ENCODE measurements around the gene PAX9.

PAX9 gene

DNA sequence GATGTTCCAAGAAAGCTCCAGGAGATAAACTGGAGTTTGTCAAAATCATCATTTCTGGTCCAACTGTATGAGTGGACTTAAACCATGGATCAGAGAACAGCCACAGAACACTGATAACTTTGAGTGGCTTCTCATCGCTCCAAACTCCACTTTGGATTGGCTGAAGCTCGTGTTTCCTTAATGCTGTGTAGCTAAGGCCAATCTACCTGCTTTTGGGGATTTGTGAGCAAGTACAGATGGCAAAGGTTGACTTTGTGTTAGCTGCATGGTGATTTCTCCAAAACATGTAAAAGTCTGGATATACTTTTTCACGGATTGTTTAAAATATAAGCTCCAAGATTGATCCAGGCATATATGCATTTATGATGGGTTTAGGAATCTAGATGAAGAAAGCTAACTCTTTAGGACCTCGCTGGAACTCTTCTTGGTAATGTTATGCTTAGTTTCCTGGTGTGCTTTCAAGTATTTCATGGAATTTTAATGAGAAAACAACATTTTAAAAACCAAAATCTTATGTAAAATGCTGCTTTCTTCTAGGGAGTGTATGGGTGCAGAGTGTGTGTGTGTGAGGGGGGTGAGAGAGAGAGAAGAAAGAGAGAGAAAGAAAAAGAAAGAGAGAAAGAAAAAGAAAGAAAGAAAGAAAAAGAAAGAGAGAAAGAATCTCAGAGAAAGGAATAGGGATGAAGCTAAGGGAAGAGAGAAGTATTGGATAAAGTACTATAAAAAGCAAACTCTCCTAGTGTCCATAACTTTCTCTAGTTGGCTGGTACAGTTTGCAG lies 11.6 kb upstream of the PAX9 start:
- TF ChIP-seq GATA2 (IDR thresholded peaks at IDR 0.05; ENCODE audit: low read depth, low read length) (no peak), GATA3 (IDR thresholded peaks at IDR 0.05; ENCODE audit: low read depth, low read length) (no peak)

GRCh38 chr14:36652542-36653201 lies 9.0 kb upstream of the PAX9 start:
- TF ChIP-seq GATA3 (IDR thresholded peaks at IDR 0.05; ENCODE audit: low read depth, low read length) (no peak), GATA2 (IDR thresholded peaks at IDR 0.05; ENCODE audit: low read depth, low read length) (no peak)

DNA sequence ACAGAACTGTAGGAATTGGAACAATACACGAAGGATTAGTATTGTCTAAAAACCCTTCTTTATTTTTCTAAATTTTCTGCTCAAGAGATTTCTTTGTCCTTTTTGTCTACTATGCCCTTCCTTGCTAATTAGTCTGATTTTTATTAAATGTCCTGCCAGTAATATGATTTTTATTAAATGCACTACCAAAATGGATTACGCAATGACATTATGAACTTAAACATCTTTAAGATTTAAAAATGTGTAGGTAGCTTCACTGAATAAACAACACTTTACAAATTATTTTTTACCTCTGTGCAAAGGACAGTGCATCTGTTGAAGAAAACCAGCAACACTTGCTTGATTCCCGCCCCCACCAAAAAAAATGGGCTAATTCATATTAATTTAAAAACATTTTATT lies 8.2 kb upstream of the PAX9 start:
- TF ChIP-seq GATA2 (IDR thresholded peaks at IDR 0.05; ENCODE audit: low read depth, low read length) (no peak), GATA3 (IDR thresholded peaks at IDR 0.05; ENCODE audit: low read depth, low read length) (no peak)

DNA sequence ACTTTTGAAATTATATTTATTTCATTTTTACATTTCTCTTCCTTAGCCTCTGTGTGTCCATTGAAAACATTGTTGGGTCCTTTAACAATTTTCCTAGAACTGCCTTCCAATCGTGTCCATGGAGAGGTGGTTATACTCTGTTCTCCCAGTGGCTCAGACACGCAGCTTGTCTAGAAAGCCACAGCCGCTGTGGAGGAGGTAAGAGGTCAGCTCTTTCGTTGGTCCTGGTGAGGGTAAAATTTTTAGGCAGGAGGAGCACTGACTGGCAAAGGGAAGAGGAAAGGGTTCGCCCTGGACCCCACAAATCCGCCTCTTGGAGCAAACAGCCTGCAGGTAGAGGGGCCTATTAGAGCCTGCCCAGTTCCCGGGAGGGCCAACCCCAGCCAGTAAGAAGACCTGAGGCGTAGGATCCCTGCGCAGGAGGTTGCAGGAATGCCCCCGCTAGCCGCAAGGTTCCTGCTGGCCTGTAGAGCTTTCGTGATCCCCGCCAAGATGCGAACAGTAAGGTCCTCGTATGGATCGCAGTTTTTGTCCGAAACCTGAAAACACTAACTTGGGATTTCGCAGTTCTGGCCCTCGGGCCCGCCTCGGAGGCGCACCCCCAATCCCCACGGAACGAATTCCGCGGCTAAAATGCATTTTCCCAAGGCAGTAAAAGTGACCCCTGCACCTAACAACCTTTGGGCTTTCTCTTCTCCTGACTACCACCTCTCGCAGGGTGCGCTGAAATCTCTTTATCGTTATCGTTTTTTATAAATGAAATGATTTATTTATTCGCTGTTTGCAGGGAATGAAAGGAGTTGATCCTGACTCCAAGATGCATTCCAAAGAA lies 7.5 kb upstream of the PAX9 start:
- TF ChIP-seq GATA2 (IDR thresholded peaks at IDR 0.05; ENCODE audit: low read depth, low read length) = no peak

GRCh38 chr14:36654794-36655381 lies 6.8 kb upstream of the PAX9 start:
- no peak for TF ChIP-seq GATA3 (IDR thresholded peaks at IDR 0.05; ENCODE audit: low read depth, low read length)
- no peak for TF ChIP-seq GATA2 (IDR thresholded peaks at IDR 0.05; ENCODE audit: low read depth, low read length)

GRCh38 chr14:36655571-36655962 lies 6.1 kb upstream of the PAX9 start:
- TF ChIP-seq GATA2 (IDR thresholded peaks at IDR 0.05; ENCODE audit: low read depth, low read length) (no peak), GATA3 (IDR thresholded peaks at IDR 0.05; ENCODE audit: low read depth, low read length) (no peak)

- no peak for TF ChIP-seq GATA2 (IDR thresholded peaks at IDR 0.05; ENCODE audit: low read depth, low read length)
Measured at GRCh38 chr14:36655963-36656686, 5.5 kb upstream of the PAX9 start.

DNA sequence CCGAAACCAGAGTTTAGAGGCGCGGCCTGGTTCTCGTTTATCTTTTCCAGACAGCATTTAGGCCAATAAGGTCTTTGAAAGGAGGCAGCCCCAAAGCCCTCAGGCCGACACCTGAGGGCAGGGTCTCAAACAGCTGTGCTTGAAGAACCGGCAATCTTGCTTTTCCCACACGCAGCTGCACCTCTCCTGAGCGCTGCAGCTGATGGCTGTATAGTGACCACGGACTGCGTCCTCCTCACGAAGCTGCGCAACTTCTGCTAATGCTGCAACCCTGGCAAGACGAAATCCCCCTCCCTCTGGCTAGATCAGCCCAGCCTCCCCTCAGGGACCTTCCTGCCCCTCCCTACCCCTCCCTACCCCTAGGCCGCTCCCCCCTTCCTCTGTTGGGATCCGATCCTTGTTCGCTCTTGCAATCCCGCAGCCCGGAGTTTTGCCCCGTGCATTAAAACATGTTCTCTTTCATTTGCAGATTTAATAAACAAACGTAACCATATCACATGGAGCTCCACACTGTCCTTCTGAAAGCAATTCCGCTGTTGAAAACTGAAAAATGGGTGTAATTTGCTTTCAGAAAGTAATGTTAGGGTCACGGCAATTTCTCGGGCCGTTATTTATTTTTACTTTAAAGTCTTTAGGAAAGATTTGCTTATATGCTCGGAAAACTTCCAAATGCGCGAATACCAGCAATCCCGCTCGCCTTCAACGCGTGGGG lies 4.8 kb upstream of the PAX9 start:
- TF ChIP-seq GATA2 (IDR thresholded peaks at IDR 0.05; ENCODE audit: low read depth, low read length) (no peak), GATA3 (IDR thresholded peaks at IDR 0.05; ENCODE audit: low read depth, low read length) (no peak)

GRCh38 chr14:36657399-36658122 lies 4.1 kb upstream of the PAX9 start:
- TF ChIP-seq GATA2 (IDR thresholded peaks at IDR 0.05; ENCODE audit: low read depth, low read length) (no peak), GATA3 (IDR thresholded peaks at IDR 0.05; ENCODE audit: low read depth, low read length) (no peak)

DNA sequence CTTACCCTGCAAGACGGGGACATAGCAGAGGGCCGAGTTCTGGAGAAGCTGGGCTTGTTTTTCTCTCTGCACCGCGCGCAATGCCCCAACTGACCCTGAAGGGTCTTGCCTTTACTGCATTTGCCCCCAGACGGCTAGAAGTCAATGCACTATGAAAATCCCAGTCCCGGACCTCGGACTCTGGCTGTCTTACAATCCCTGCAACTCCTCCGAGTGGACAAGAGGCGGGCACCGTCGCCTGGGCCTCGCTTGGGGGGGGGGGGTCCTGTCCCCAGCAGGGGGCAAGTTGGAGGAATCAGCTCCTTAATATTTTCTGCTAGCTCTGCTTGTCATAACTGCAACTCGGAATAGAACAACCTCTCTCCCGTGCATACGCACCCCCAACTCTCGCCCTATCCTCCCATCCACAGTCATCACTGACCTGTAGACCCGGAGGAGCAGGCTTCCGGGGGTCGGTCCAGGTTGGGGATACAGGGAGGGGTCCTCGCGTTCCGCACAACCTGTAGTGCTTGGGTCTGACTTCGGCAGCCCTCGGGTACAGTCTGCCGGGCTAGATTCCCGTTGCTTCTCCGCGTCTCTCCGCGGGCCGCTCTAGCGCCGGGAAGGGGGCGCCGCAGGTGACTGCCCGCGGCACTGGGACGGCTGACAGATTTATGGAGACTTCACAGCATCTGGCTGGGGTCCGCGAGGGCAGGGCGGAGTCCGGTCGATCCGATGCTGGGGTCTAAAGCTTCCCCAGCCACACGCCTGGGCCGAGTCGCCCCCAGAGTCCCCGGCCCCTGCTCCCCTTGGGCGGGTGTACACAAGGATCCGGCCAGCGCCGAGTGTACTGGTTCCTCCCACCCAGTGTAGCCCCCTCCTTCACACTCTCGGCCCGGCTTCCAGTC lies 3.3 kb upstream of the PAX9 start:
- TF ChIP-seq GATA2 (IDR thresholded peaks at IDR 0.05; ENCODE audit: low read depth, low read length) = no peak
- no peak for TF ChIP-seq GATA3 (IDR thresholded peaks at IDR 0.05; ENCODE audit: low read depth, low read length)

DNA sequence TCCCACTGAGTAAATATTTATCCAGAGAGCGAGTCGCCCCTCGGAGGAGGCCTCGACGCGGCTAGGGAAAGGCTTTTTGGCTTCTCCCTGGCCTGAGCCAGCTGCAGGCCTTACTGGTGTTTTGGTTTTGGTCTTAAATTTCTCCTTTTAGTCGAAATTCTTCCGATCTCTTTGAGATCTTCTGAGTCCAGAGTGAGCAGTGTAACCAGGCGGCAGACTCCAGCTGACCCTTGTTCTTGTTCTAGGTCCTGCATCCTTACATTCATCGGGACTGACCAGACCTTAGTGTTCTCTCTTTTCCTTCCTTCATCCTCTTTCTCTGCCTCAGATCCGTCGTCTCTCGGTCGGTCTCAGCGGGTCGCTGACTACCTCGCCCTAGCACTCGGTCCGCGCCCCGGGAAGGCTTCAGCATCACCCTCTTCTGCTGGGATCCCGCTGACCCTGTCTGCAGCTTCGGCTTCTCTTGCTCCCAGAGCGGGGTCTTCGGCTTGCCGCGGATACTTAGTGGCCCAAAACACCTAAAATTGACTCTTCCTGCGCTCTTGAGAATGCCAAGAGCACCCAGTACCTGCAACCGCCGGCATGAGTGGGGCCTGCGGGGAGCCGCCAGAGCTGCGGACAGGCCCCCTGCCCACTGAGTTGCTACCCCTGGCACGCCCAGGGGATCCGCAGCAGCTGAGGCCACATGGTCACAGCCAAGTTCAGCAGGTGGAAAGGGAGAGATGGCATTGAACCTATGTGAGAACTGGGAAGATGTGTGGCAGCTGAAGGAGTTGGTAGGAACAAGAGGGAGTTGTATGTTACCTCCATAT lies 2.4 kb upstream of the PAX9 start:
- no peak for TF ChIP-seq GATA2 (IDR thresholded peaks at IDR 0.05; ENCODE audit: low read depth, low read length)
- no peak for TF ChIP-seq GATA3 (IDR thresholded peaks at IDR 0.05; ENCODE audit: low read depth, low read length)

All from SH-SY5Y (cell line).